ENCODE measurements around the gene CTPS1.

The CTPS1 gene

DNA sequence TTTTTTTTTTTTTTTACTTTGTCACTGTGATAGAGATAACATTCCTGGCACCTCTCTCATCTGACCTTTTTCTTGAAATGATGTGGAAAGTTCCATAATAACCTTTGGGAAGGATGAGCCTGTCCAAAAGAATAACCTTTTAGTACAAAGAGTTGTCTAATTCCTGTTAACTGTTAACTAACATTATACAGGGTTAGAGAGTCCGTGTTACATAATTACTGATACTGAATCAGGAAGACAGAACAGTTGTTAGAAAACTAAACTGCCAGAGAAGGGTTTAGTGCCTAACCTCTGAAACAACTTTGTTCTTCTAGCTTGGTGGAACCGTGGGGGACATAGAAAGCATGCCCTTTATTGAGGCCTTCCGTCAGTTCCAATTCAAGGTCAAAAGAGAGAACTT lies 8.8 kb downstream of the CTPS1 start:
- H3K4me3 ChIP-seq (ENCODE audit: low read depth, low read length) = no peak overlapping the region

DNA sequence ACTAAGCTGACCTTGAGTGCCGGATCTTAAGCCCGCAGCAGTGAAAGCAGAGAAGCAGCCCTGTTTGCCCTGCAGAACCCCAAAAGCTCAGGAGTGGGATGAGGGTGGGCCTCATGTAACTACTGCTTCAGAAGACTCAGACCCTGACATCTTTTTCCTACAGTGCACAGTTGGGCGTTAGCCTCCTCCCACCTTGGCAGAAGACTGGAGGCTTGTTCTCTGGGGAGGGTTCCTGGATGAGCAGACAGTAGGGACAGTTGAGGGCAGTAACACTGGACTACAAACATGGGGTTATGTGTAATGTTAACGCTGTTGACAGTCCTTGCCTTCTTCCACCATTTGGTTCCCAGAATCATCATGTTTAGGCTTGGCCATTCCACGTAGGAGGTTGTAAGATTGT lies 9.6 kb downstream of the CTPS1 start:
- no peak overlapping the region for H3K4me3 ChIP-seq (ENCODE audit: low read depth, low read length)

DNA sequence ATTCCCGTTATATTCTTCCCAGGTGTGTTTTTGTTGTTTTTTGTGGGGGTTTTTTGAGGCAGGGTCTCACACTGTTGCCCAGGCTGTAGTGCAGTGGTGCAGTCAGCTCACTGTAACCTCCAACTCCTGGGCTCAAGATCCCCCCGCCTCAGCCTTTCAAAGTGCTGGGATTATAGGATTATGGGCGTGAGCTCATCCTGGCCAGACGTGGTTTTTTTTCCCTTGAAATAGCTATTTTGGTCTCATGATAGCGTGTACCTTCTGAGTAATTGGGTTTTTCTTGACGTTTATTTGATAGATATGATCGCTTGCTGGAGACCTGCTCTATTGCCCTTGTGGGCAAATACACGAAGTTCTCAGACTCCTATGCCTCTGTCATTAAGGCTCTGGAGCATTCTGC lies 17.6 kb downstream of the CTPS1 start:
- H3K4me3 ChIP-seq (ENCODE audit: low read depth, low read length) = no peak overlapping the region

DNA sequence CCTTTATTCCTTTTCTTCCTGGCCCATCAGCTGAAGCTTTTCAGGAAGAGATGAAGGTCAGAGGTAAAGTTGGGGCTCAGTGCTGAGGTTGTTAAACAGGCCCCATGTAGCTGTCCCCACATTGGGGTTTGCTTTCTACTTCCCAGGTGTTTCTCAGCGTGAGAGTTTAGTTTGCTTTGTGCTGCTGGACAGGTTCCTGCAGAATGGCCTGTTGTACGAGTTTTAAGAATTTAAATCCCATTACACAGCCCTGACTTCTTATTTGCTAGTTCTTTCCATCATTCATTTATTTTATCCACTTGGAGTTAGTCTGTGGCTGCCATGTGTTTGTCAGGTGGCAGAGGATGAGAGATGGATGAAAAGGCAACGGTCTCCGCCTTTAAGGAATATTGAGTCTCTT lies 19.2 kb downstream of the CTPS1 start:
- H3K4me3 ChIP-seq (ENCODE audit: low read depth, low read length) = no peak overlapping the region

GRCh38 chr1:41003127-41003639 lies 23.7 kb downstream of the CTPS1 start:
- H3K4me3 ChIP-seq (ENCODE audit: low read depth, low read length) = no peak overlapping the region

GRCh38 chr1:41003640-41004220 lies 24.2 kb downstream of the CTPS1 start:
- H3K4me3 ChIP-seq (ENCODE audit: low read depth, low read length) = no peak overlapping the region

DNA sequence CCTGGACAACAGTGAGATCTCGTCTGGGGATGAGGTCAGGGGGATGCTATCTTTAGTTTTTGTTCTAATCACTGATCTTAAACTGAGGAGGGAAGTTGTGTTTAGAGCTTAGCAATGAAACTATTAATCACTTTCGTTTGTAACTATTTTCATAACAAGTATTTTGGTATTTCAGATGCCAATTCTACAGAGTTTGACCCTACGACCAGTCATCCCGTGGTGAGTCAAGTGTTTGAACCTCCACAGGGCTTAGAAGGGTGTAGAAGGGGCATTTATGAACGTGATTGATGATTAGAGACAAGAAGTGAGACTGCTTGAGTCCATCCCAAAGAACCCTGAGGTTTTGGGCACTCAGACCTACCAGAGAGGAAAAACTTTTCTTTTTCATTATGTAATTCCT lies 26.4 kb downstream of the CTPS1 start:
- no peak overlapping the region for H3K4me3 ChIP-seq (ENCODE audit: low read depth, low read length)

- no peak overlapping the region for H3K4me3 ChIP-seq (ENCODE audit: low read depth, low read length)
Measured at GRCh38 chr1:41006942-41007865, 27.7 kb downstream of the CTPS1 start.

DNA sequence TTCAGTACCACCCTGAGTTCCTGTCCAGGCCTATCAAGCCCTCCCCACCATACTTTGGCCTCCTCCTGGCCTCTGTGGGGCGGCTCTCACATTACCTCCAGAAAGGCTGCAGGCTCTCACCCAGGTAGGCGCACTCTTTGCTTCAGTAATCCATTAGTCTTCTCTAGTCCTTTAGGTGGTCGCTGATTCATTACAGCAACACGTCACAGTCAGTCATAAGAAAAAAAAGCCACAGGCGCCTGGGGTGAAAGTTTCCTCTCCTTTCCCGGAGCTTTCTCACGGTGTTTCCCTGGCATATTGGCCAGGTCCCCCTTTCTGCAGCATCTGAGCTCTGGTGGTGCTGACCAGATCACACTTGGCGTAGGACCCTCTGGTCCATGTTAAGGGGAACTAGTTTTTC lies 30.0 kb downstream of the CTPS1 start:
- H3K4me3 ChIP-seq (ENCODE audit: low read depth, low read length) = no peak overlapping the region

- H3K4me3 ChIP-seq (ENCODE audit: low read depth, low read length) = no peak overlapping the region
Measured at GRCh38 chr1:41010345-41010744, 30.8 kb downstream of the CTPS1 start.

DNA sequence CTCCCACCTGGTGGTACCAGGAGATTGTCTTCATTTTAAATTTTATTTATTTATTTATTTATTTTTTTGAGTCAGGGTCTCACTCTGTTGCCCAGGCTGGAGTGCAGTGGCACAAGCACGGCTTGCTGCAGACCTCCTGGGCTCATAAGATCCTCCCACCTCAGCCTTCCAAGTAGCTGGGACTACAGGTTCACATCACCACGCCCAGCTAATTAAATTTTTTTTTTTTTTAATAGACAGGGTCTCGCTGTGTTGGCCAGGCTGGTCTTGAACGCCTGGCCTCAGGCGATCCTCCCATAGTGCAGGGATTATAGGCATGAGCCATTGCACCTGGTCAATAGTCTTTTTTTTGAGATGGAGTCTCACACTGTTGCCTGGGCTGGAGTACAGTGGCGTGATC lies 33.5 kb downstream of the CTPS1 start:
- no peak overlapping the region for H3K4me3 ChIP-seq (ENCODE audit: low read depth, low read length)

- H3K4me3 ChIP-seq (ENCODE audit: low read depth, low read length) = no peak overlapping the region
Measured at GRCh38 chr1:41013796-41014195, 34.3 kb downstream of the CTPS1 start.

DNA sequence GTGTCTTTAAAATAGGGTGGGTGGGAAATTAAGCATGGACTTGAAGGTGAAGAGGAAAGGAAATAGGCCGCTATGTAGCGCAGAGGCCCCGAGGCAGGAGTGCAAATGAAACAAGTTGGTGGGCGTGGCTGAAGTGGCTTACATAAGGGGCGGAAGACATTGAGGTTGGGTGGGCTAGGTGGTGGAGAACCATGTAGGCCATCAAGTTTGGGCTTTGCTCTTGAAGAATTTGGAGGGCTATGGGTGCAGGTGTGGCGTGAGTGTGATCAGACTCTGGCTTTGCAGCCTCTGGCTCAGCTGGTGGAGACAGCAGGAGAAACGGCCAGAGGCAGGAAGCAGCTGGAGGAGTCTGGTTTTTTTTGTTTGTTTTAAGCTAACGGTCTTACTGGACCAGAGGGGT lies 35.4 kb downstream of the CTPS1 start:
- H3K4me3 ChIP-seq (ENCODE audit: low read depth, low read length) = no peak overlapping the region

DNA sequence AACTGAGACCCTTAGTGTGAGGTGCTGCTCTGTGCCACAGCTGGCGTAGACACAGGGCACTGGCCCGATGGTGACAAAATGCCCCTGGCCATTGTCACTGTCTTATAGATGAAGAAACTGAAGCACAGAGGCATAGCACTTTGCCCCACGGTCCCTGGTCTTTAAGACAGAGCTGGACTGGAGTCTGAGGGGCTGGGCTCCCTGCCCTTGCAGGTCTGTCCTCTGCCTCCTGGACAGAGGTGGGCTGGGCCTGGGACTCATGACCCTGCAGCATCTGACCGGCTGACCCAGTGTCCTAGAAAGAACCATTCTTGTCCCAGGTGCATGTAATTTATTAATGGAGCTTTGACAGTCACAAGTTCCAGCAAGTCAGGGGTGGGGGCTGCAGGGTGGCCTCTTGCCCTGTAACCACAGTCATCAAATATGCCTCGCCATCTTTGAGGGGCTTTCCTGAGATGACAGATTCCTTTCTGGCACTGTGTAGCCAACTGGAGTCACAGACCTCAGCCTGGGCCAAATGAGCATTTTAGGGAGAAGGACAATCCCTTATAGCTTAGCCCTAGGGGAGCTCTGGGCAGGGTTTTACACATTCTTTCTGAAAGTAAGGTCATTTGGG lies 35.9 kb downstream of the CTPS1 start:
- H3K4me3 ChIP-seq (ENCODE audit: low read depth, low read length) = no peak overlapping the region

GRCh38 chr1:41015897-41016470 lies 36.5 kb downstream of the CTPS1 start:
- no peak overlapping the region for H3K4me3 ChIP-seq (ENCODE audit: low read depth, low read length)

DNA sequence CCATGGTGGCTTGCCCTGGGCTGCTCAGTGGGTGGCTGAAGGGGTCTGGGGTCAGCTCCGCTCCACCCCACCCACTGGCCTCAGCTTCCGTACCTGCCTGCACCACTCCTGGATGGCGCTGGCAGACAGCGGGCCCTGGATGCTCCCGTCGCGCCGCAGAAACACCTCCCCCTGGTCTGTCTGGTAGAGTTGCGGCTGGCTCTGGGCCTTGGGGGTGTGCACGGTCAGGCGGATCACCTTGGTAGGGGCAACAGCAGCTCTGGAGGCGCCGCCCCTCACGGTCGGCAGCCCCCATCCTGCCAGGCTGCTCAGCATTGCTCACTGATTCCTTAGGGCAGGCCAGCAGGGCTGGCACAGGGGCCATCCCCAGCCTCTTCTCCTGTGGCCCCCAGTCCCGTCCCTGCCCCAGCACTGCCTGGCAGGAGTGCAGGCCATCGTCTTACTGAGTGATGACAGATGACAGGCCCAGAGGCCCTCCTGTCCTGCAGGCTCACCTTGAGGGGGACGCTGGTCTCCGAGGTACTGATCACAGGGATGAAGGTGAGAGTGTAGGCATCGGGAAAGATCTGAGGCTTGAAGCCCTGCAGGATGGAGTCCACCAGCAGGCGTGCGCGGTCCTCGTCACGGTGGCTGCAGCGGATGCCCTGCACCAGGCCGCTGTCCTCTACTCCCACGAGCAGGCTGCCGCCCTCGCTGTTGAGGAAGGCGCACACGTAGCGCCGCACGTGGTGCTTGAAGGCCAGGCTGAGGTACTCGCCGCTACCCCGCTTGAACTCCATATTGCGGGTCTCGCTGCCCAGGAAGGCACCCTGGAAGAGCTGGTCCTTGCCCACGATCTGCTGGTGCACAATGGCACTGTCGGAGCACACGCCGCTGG lies 37.9 kb downstream of the CTPS1 start:
- H3K4me3 ChIP-seq (ENCODE audit: low read depth, low read length) = no peak overlapping the region

DNA sequence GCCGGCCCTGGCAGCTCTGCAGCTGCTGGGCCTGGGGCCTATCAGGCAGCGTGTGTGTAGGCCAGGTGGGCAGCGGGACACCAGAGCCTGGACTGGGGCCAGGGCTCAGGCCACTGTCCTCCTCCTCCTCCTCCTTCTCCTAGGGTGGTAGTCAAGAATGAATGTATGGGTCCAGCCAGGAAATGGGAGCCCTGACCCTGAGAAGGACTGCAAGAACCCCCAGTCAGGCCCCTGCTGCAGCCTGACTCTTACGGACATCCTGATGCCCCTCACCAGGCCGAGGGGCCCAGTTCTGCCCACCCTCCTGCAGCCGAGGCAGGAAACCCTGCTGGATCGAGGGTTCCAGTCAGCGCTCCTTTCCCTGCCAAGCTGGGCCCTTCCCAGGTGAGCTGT lies 38.5 kb downstream of the CTPS1 start:
- no peak overlapping the region for H3K4me3 ChIP-seq (ENCODE audit: low read depth, low read length)

GRCh38 chr1:41019353-41019745 lies 39.9 kb downstream of the CTPS1 start:
- no peak overlapping the region for H3K4me3 ChIP-seq (ENCODE audit: low read depth, low read length)

GRCh38 chr1:41020109-41020576 lies 40.6 kb downstream of the CTPS1 start:
- H3K4me3 ChIP-seq (ENCODE audit: low read depth, low read length) = no peak overlapping the region

GRCh38 chr1:41020654-41021053 lies 41.2 kb downstream of the CTPS1 start:
- H3K4me3 ChIP-seq (ENCODE audit: low read depth, low read length) = no peak overlapping the region
